HG02623 (cell line): Measurements from ENCODE around the gene SAXO1.
"Not testable (repeated sequence)": the region's sequence is repeated elsewhere in the genome, so short reads cannot be mapped to it uniquely, and the experiment has no call there.

Experiments
- ATAC-seq: cut with Tn5 transposase; IDR thresholded peaks from one replicate; pipeline ENCODE4 v1.9.1; 2021; ENCODE audit warnings: moderate library complexity; ENCODE audit not compliant: unreplicated experiment

Gene SAXO1

GRCh38 chr9:18999173-18999785, 33.7 kb downstream of the SAXO1 start:
- ATAC-seq: no peak

DNA sequence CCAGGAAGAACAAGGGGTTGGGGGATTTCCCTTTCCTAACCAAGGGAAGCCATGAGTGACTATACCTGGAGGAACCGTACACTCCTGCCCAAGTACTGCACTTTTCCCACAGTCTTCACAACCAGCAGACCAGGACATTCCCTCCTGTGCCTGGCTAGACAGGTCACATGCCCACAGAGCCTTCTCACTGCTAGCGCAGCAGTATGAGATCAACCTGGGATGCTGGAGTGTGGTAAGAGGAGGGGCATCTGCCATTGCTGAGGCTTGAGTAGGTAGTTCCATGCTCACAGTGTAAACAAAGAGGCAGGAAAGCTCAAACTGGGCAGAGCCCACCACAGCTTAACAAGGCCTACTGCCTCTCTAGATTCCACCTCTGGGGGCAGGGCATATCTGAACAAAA, 35.9 kb downstream of the SAXO1 start:
- ATAC-seq: no peak

- no peak for ATAC-seq
Observed at GRCh38 chr9:18996211-18996610, 36.8 kb downstream of the SAXO1 start.

GRCh38 chr9:18994263-18994916, 38.6 kb downstream of the SAXO1 start:
- no peak for ATAC-seq

DNA sequence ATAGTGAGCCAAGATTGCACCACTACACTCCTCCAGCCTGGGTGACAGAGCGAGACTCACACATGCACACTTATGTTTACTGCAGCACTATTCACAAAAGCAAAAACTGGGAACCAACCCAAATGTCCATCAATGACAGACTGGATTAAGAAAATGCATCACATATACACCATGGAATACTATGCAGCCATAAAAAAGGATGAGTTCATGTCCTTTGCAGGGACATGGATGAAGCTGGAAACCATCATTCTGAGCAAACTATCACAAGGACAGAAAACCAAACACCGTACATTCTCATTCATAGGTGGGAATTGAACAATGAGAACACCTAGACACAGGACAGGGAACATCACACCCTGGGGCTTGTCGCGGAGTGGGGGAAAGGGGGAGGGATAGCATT, 41.8 kb downstream of the SAXO1 start:
- not testable (repeated sequence) for ATAC-seq

- ATAC-seq: no peak
Observed at GRCh38 chr9:18990494-18990893, 42.5 kb downstream of the SAXO1 start.

DNA sequence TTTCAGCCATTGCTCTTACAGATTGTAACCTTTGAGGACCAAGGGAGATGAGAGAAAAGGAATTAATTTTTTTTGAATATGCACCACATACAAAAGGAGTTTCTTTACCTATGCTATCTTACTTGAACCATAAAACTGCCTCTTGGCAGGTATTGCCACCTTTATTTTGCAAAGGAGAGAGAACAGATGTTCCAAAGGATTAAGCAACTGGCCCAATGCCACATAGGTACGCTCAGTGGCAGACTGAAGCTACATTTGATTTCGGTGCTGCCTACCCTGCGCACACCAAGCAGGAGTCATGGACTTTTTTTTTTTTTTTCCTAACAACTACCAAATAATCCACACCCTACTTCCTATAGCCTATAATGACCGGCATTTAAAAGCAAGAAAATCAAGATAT, 43.1 kb downstream of the SAXO1 start:
- ATAC-seq: no peak

DNA sequence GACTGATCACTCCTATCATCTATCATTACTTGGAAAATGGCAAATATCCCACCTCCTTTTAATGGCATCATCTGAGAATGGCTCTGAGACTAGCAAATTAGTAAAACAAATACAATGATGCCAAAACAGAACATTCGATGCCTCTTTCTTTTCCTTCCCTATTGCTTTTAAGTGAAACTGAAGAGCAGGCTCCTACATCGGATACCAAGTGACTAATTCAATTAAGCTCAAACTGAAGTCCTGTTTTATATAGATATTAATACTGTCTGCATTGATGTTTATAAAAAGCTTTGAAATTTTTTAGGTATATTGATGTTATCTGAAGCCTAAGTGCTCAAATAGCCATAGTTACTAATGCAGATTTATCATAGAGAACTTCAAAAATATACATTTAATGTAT, 43.9 kb downstream of the SAXO1 start:
- no peak for ATAC-seq

DNA sequence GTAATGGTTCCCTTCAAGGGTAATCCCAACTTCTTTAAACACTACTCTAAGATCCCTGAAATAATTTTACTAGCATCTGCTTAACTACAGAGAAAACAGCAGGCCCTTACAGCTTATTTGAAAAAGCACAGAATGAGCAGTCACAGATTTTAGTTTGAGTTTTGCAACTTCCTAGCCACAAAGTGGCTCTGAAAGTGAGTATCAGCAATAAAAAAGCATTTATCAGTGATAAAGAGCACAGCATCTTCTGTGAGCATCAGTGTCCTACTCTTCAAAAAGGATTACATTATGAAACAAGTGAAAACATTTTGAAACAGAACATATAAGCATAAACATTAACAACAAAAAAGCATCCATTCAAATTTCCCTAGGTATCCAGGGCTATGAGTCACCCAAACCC, 45.0 kb downstream of the SAXO1 start:
- ATAC-seq: no peak

DNA sequence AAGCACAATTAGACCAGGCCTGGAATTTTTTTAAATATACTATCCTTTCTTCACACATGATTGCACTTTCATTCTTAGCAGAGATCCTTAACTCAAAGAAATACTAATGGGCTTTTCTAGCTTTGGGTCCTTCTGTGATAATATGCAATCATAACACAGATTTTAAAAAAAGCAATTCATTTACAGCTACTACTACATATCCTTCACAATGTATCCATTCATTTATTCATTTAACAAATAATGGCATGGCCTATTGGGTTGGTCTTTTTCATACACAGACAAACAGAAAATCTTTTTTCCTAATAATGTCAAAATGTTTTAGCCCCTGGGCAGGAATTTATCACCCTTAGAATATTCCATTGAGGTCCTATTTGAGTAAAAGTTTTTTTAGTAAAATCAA, 47.0 kb downstream of the SAXO1 start:
- no peak for ATAC-seq

DNA sequence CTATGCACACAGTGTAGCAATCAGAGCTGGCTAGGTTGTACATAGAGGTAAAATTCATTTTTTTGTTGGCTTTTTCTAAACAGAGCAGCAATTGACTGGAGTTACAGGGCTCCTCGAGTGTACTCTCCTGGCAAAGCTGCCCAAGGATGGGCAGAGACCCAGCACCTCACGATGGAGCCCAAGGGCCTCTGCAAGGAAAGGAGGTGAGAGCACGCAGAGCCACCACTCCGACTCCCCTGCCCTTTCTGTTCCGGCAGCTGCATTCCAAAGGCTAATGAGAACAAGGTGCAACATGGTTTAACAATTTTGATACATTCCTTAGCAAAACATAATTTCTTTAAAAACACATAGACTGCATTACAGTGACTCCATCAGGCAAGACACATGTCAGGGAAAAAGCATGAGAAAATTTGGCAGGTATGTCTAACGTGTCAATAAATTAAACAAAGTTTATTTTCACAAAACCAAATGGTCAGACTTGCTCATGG, 47.5 kb downstream of the SAXO1 start:
- no peak for ATAC-seq

GRCh38 chr9:18982262-18982620, 50.8 kb downstream of the SAXO1 start:
- ATAC-seq: no peak

DNA sequence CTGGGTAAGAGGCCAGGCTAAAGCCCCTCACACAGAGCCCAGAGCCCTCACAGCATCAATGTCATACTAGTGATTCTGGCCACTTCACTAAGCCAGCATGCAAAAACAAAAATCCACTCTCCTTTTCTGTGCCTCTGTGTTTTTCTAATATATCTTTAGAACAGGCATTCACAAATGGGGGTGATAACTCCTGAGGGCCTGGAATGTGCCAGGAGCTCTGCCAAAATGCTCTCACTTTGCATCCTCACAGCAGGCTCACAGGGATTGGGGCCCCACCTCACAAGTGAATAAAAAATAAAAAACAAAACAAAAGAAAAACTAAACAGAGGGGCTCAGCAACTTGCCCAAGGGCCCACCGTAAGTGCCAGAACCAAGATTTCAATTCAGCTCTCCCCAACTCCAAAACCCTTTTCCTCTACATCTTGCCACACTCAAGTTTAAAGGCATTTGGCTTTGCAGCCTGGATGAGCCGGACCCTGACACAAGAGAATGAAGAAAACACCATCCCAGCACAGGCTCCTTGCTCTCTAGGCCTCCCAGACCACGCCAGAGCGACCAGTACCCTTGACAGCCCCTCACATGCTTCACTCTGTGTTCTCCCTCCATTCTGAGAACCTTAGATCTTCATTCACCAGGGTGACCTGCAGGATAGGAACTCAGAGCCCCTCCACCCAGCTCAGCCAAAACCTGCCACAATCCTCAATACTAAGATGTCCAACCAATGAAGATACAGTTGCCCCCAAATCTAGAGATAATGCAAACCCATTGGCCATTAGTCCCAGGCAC, 51.3 kb downstream of the SAXO1 start:
- ATAC-seq: no peak

GRCh38 chr9:18980189-18980588, 52.8 kb downstream of the SAXO1 start:
- ATAC-seq: no peak

- ATAC-seq: no peak
Observed at GRCh38 chr9:18979367-18979766, 53.6 kb downstream of the SAXO1 start.

DNA sequence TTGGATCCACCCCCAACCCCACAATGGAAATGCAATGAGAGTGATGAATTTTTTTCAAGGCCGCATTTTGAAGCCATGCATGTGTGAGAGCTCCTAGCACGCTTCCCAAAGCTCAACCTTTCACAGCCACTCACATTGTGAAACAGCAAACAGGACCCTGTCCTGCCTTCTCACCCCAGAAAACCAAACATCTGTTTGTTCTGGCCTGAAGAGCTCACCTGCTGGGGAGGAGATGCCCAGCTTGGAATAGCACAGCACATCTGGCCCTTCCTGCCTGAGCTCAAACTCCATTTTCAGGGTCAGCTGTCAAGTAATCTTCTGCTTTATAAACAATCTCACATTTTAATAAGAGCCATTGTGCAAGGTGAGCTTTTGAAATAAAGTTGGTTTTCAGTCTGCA, 54.8 kb downstream of the SAXO1 start:
- ATAC-seq: no peak

DNA sequence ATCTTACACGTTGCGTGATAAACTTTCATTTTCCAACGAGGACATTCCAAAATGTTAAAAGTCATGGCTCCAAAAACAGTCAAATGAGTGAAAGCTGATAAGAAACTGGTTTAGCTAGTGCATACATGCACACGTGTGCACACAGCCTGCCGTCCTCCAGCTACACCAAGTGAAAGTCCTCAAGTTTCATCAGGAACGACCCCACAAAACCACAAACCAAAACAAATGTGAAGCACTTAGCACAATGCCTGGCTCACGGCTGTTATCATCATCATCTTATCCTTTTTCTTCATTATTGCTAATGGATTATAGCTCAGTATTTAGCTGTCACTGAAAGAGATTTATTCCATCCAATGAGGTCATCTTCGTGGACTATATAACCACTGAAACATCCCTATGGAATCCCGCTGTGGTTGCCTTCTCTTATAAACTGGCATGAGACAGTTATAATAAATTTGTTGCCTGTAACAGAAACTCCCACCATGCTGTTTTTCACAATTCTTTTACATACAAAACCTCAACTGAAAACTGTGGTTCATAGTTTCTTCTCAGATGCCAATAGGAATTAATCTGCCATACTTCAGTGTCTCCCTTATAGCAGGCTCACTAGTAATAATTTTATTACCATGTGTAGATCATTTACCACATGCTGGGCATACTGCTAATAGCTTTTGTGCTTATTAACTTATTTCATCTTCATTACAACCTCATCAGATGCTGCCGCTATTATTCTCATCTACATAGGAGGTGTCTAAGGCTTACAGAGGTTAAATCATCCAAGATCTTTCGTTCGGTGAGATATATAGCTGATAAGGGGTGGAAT, 56.1 kb downstream of the SAXO1 start:
- ATAC-seq: no peak

DNA sequence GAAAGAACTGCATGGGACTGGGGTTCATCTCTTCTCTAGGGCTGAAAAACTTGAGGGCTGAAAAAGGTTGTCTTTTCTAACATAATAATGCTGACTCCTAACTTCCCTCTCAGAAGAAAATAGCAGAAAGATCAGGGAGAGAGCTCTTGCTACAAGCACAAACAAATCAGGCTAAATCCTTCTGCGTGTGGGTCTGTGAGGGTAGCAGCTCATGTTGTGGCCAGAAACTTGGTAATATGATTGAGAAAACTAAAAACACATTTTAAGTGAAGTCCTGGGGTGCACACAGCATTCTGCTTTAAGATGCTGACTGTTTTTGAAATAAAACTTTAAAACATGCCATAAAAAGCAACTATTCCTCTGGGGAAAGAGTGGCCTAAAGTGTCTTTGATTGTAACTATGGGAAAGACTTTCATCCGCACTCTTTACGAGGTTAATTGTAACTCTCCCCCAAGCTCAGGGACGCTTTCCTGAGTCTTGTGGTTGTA, 56.7 kb downstream of the SAXO1 start:
- no peak for ATAC-seq

DNA sequence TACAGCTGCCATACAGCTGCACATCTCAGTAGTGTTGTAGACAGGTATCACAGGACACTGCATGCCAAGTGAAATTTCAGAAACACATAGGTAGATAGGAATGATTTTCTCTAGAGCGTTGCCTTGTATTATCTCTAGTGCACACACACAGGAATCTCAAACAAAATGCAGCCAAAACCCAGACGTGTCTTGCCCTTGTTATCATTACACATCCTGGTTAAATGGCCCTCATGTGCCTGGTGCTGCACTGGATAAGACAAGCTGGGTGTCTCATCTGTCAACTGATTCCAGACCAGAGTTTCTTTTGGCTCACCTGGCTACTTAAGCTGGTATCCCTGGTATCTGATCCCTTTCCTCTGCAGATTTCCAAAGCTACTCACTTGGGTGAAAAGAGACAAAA, 59.7 kb downstream of the SAXO1 start:
- no peak for ATAC-seq

DNA sequence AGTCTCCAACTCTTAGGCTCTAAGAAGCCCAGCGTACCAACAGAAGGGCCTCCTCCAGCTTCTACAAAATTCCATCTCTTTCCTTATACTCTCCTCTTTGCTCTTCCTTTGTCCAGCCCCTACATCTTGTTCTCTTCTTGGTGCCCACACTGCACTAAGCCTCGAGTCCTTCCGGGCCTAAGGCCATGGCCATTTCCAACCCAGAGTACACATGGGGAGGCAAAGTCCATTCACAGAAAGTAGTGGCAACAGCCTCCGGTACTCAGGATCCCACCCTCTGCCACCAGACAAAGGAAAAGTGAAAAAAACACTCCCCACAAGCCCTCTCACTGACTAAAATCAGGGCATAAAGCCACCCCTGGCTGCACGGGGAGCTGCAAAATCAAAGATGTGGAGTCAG, 60.3 kb downstream of the SAXO1 start:
- ATAC-seq: no peak

GRCh38 chr9:18971909-18972308, 61.1 kb downstream of the SAXO1 start:
- ATAC-seq: no peak
